Measurements from ENCODE around the gene UCHL5. TPM values are rescaled to one million over a fixed set of nuclear protein-coding genes. Genes with fewer than 3 reads are reported as not detected.

UCHL5 gene
- 20.5 and 21.4 TPM in 2 replicates for polyA plus RNA-seq (2013)

- peak within 1 kb of the TSS; percentile 96 for H3K4me3 ChIP-seq (ENCODE audit: low read depth, low read length)
- peak; percentile 99 for DNase-seq
- no CpG with 5 or more reads among the region's 74 CpGs for WGBS (ENCODE audit: extremely low coverage, insufficient coverage, insufficient read length)
- peak within 1 kb of the TSS; percentile 95 for H4K8ac ChIP-seq (ENCODE audit: low read depth, low read length)
- H3K14ac ChIP-seq (ENCODE audit: low read length): peak within 1 kb of the TSS; percentile 96
- H3K4ac ChIP-seq (ENCODE audit: low read depth, low read length): peak within 1 kb of the TSS; percentile 66
- peak within 1 kb of the TSS; percentile 28 for H2AK5ac ChIP-seq (ENCODE audit: low read length)
- H4K91ac ChIP-seq (ENCODE audit: low read depth, low read length): peak within 1 kb of the TSS; percentile 84
- no peak within 1 kb of the TSS for H3K23ac ChIP-seq (ENCODE audit: low read length)
- peaks cover 12% of the 10 kb centered on the region for H3K79me2 ChIP-seq (ENCODE audit: control insufficient read depth, insufficient read depth, low read length, poor library complexity)
- no peaks in the 10 kb centered on the region for H3K9me3 ChIP-seq (ENCODE audit: insufficient read depth, low read depth, low read length)
- H2BK5ac ChIP-seq (ENCODE audit: low read depth, low read length, poor library complexity): peak within 1 kb of the TSS; percentile 85
- H3K18ac ChIP-seq (ENCODE audit: low read length): peak within 1 kb of the TSS; percentile 93
- H3K79me1 ChIP-seq (ENCODE audit: low read length): peaks cover 9% of the 10 kb centered on the region
- H2BK120ac ChIP-seq (ENCODE audit: insufficient read depth, low read length, poor library complexity): peak within 1 kb of the TSS; percentile 73
- H2AFZ ChIP-seq (ENCODE audit: insufficient read depth, low read length, poor library complexity): peak within 1 kb of the TSS; percentile 34
- H3K9ac ChIP-seq (ENCODE audit: low read length): peak within 1 kb of the TSS; percentile 99
- H3K36me3 ChIP-seq (ENCODE audit: control insufficient read depth in 1 of 2, insufficient read depth in 2 of 2, low read length in 2 of 2): no peaks in the 10 kb centered on the region
- H3K4me1 ChIP-seq (ENCODE audit: control insufficient read depth in 1 of 2, insufficient read depth in 2 of 2, low read length in 2 of 2): peaks cover 0 to 1% of the 10 kb centered on the region in 2 experiments
- peak within 1 kb of the TSS; percentile 94 for H3K27ac ChIP-seq (ENCODE audit: low read depth, low read length)
- H4K12ac ChIP-seq (ENCODE audit: low read depth, low read length): peak within 1 kb of the TSS; percentile 50
- no peak within 1 kb of the TSS for H2BK12ac ChIP-seq (ENCODE audit: low read length)
- peak within 1 kb of the TSS; percentile 80 for H3K4me2 ChIP-seq (ENCODE audit: low read length)
- H3K27me3 ChIP-seq (ENCODE audit: insufficient read depth, low read length): no peaks in the 10 kb centered on the region
Measured at GRCh38 chr1:193059282-193060114, at the start of gene UCHL5, which contains the start of gene RO60. TSS of gene UCHL5 (minus strand) at chr1:193059360. CDS start at chr1:193059260, 100 bp downstream. TSS of gene RO60 (plus strand) at chr1:193059612. CDS start at chr1:193069055, 9,443 bp downstream.

GRCh38 chr1:193108471-193108870, 49.3 kb upstream of the UCHL5 start:
- H2BK120ac ChIP-seq (ENCODE audit: insufficient read depth, low read length, poor library complexity): no peak overlapping the region
- H3K4me1 ChIP-seq (ENCODE audit: control insufficient read depth in 1 of 2, insufficient read depth in 2 of 2, low read length in 2 of 2): peaks cover 2 to 7% of the 10 kb centered on the region in 2 experiments
- H3K18ac ChIP-seq (ENCODE audit: low read length): no peak overlapping the region
- DNase-seq: no peak
- H4K8ac ChIP-seq (ENCODE audit: low read depth, low read length): no peak overlapping the region
- H3K36me3 ChIP-seq (ENCODE audit: control insufficient read depth in 1 of 2, insufficient read depth in 2 of 2, low read length in 2 of 2): no peaks in the 10 kb centered on the region
- H3K9me3 ChIP-seq (ENCODE audit: insufficient read depth, low read depth, low read length): no peaks in the 10 kb centered on the region
- no peak overlapping the region for H3K4me2 ChIP-seq (ENCODE audit: low read length)
- H2AK5ac ChIP-seq (ENCODE audit: low read length): no peak overlapping the region
- H4K91ac ChIP-seq (ENCODE audit: low read depth, low read length): no peak overlapping the region
- H3K79me1 ChIP-seq (ENCODE audit: low read length): peaks cover 6% of the 10 kb centered on the region
- WGBS (ENCODE audit: extremely low coverage, insufficient coverage, insufficient read length): no CpG with 5 or more reads among the region's 3 CpGs
- no peaks in the 10 kb centered on the region for H3K27me3 ChIP-seq (ENCODE audit: insufficient read depth, low read length)
- H2BK12ac ChIP-seq (ENCODE audit: low read length): no peak overlapping the region
- no peak overlapping the region for H3K4me3 ChIP-seq (ENCODE audit: low read depth, low read length)
- H2AFZ ChIP-seq (ENCODE audit: insufficient read depth, low read length, poor library complexity): no peak overlapping the region
- no peak overlapping the region for H3K4ac ChIP-seq (ENCODE audit: low read depth, low read length)
- H3K23ac ChIP-seq (ENCODE audit: low read length): no peak overlapping the region
- H3K27ac ChIP-seq (ENCODE audit: low read depth, low read length): no peak overlapping the region
- H3K14ac ChIP-seq (ENCODE audit: low read length): no peak overlapping the region
- H3K79me2 ChIP-seq (ENCODE audit: control insufficient read depth, insufficient read depth, low read length, poor library complexity): peaks cover 5% of the 10 kb centered on the region
- no peak overlapping the region for H4K12ac ChIP-seq (ENCODE audit: low read depth, low read length)
- H3K9ac ChIP-seq (ENCODE audit: low read length): no peak overlapping the region
- H2BK5ac ChIP-seq (ENCODE audit: low read depth, low read length, poor library complexity): no peak overlapping the region

GRCh38 chr1:193105821-193106177, 46.6 kb upstream of the UCHL5 start:
- Histone ChIP-seq H2BK12ac (ENCODE audit: low read length) (no peak overlapping the region), H3K14ac (ENCODE audit: low read length) (no peak overlapping the region), H3K23ac (ENCODE audit: low read length) (no peak overlapping the region), H3K4me2 (ENCODE audit: low read length) (peak overlapping the region; percentile 97), H3K9me3 (ENCODE audit: insufficient read depth, low read depth, low read length) (no peaks in the 10 kb centered on the region), H3K27ac (ENCODE audit: low read depth, low read length) (no peak overlapping the region), H2AFZ (ENCODE audit: insufficient read depth, low read length, poor library complexity) (no peak overlapping the region), H3K36me3 (ENCODE audit: control insufficient read depth in 1 of 2, insufficient read depth in 2 of 2, low read length in 2 of 2) (no peaks in the 10 kb centered on the region), H3K4me1 (ENCODE audit: control insufficient read depth in 1 of 2, insufficient read depth in 2 of 2, low read length in 2 of 2) (no peaks in the 10 kb centered on the region), H3K9ac (ENCODE audit: low read length) (no peak overlapping the region), H4K8ac (ENCODE audit: low read depth, low read length) (no peak overlapping the region), H3K79me1 (ENCODE audit: low read length) (peaks cover 6% of the 10 kb centered on the region), H2BK120ac (ENCODE audit: insufficient read depth, low read length, poor library complexity) (no peak overlapping the region), H3K4ac (ENCODE audit: low read depth, low read length) (no peak overlapping the region), H4K12ac (ENCODE audit: low read depth, low read length) (no peak overlapping the region), H2BK5ac (ENCODE audit: low read depth, low read length, poor library complexity) (no peak overlapping the region), H3K18ac (ENCODE audit: low read length) (no peak overlapping the region), H2AK5ac (ENCODE audit: low read length) (no peak overlapping the region), H4K91ac (ENCODE audit: low read depth, low read length) (no peak overlapping the region), H3K27me3 (ENCODE audit: insufficient read depth, low read length) (no peaks in the 10 kb centered on the region), H3K79me2 (ENCODE audit: control insufficient read depth, insufficient read depth, low read length, poor library complexity) (peaks cover 5% of the 10 kb centered on the region), H3K4me3 (ENCODE audit: low read depth, low read length) (no peak overlapping the region)
- no CpG with 5 or more reads among the region's 4 CpGs for WGBS (ENCODE audit: extremely low coverage, insufficient coverage, insufficient read length)
- no peak for DNase-seq

- Histone ChIP-seq H3K23ac (ENCODE audit: low read length) (no peak within 1 kb of the TSS), H3K9ac (ENCODE audit: low read length) (peak within 1 kb of the TSS; percentile 84), H4K8ac (ENCODE audit: low read depth, low read length) (peak within 1 kb of the TSS; percentile 57), H3K4me1 (ENCODE audit: control insufficient read depth in 1 of 2, insufficient read depth in 2 of 2, low read length in 2 of 2) (no peaks in the 10 kb centered on the region), H3K4ac (ENCODE audit: low read depth, low read length) (no peak within 1 kb of the TSS), H3K79me2 (ENCODE audit: control insufficient read depth, insufficient read depth, low read length, poor library complexity) (peaks cover 5% of the 10 kb centered on the region), H3K36me3 (ENCODE audit: control insufficient read depth in 1 of 2, insufficient read depth in 2 of 2, low read length in 2 of 2) (no peaks in the 10 kb centered on the region), H2BK120ac (ENCODE audit: insufficient read depth, low read length, poor library complexity) (peak within 1 kb of the TSS; percentile 15), H4K91ac (ENCODE audit: low read depth, low read length) (peak within 1 kb of the TSS; percentile 20), H4K12ac (ENCODE audit: low read depth, low read length) (peak within 1 kb of the TSS; percentile 35), H3K79me1 (ENCODE audit: low read length) (peaks cover 6% of the 10 kb centered on the region), H2AFZ (ENCODE audit: insufficient read depth, low read length, poor library complexity) (peak within 1 kb of the TSS; percentile 80), H3K14ac (ENCODE audit: low read length) (peak within 1 kb of the TSS; percentile 49), H2BK12ac (ENCODE audit: low read length) (no peak within 1 kb of the TSS), H3K18ac (ENCODE audit: low read length) (peak within 1 kb of the TSS; percentile 57), H3K4me3 (ENCODE audit: low read depth, low read length) (peak within 1 kb of the TSS; percentile 88), H2AK5ac (ENCODE audit: low read length) (no peak within 1 kb of the TSS), H3K4me2 (ENCODE audit: low read length) (peak within 1 kb of the TSS; percentile 97), H3K9me3 (ENCODE audit: insufficient read depth, low read depth, low read length) (no peaks in the 10 kb centered on the region), H3K27me3 (ENCODE audit: insufficient read depth, low read length) (no peaks in the 10 kb centered on the region), H3K27ac (ENCODE audit: low read depth, low read length) (peak within 1 kb of the TSS; percentile 76), H2BK5ac (ENCODE audit: low read depth, low read length, poor library complexity) (peak within 1 kb of the TSS; percentile 61)
- peak; percentile 79 to 82 for DNase-seq
- WGBS (ENCODE audit: extremely low coverage, insufficient coverage, insufficient read length): no CpG with 5 or more reads among the region's 73 CpGs
Measured at GRCh38 chr1:193104907-193105820, 46.0 kb upstream of the UCHL5 start, which contains the start of gene GLRX2. TSS of gene GLRX2 (minus strand) at chr1:193105414. CDS start at chr1:193105382, 32 bp downstream.
